Endothelial cell (in vitro differentiated cells): Measurements from ENCODE around the gene APOBEC3C. TPM values are rescaled to one million over a fixed set of nuclear protein-coding genes. Genes with fewer than 3 reads are reported as not detected.
"Not testable (repeated sequence)": the region's sequence is repeated elsewhere in the genome, so short reads cannot be mapped to it uniquely, and the experiment has no call there.

Experiments used
- DNase-seq: peaks from one replicate; pipeline ENCODE4 v3.0.0; 2021; ENCODE audit warnings: low spot score
- H3K27ac Mint-ChIP-seq: one replicate; pipeline ENCODE4 v1.8.0; 2021; ENCODE audit warnings: mixed read lengths, inconsistent platforms; ENCODE audit not compliant: unreplicated experiment
- H3K27me3 Mint-ChIP-seq: one replicate; pipeline ENCODE4 v1.8.0; 2021; ENCODE audit warnings: mild to moderate bottlenecking, moderate library complexity, mixed read lengths, inconsistent platforms; ENCODE audit not compliant: unreplicated experiment
- H3K36me3 Mint-ChIP-seq: one replicate; pipeline ENCODE4 v1.8.0; 2021; ENCODE audit warnings: mild to moderate bottlenecking, low read depth, mixed read lengths, inconsistent platforms; ENCODE audit not compliant: unreplicated experiment
- H3K4me1 Mint-ChIP-seq: one replicate; pipeline ENCODE4 v1.8.0; 2021; ENCODE audit warnings: mild to moderate bottlenecking, mixed read lengths, inconsistent platforms; ENCODE audit not compliant: unreplicated experiment
- H3K4me3 Mint-ChIP-seq: one replicate; pipeline ENCODE4 v1.8.0; 2021; ENCODE audit warnings: mild to moderate bottlenecking, mixed read lengths, inconsistent platforms; ENCODE audit not compliant: unreplicated experiment
- H3K9me3 Mint-ChIP-seq: one replicate; pipeline ENCODE4 v1.8.0; 2021; ENCODE audit warnings: mixed read lengths, inconsistent platforms; ENCODE audit not compliant: unreplicated experiment
- CTCF ChIP-seq: fragments of 200-600 bp; sonication (generic); IDR thresholded peaks from one replicate; pipeline ENCODE4 v1.5.0; 2021; ENCODE audit warnings: antibody characterized with exemption; ENCODE audit not compliant: unreplicated experiment
- total RNA-seq: library from RNA; stranded (reverse); fragmentation: NEBNext Ultra II Directional; extraction: Animal tissue kit (Norgen Biotek cat#: 25700); gene quantifications from one replicate; pipeline ENCODE4 v1.2.1, GENCODE V29; 2021; ENCODE audit not compliant: unreplicated experiment

The APOBEC3C gene
- total RNA-seq, 1 donor from 2014 or later, result 10.9 TPM

DNA sequence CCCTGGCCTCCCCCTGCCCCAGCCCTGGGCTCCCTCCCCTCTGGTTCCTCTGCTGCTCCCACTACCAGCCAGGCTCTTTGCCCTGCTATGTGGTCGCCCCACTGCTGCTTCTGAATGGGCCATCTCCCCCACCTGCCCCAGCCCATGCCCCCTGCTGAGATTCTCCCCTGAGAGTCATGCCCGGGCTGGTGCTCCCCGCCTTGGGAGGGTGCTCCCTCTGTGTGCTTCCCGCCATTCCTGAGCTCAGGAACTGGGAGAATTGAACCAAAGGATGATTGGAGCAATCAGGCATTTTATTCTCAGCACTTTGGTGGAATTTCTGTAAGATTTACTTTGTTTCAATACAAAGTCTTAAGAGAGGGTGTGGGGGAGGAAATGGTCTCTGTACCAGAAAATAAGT, 13.7 kb downstream of the APOBEC3C start:
- no peaks in the 10 kb centered on the region for H3K9me3 Mint-ChIP-seq
- TF ChIP-seq CTCF, result no peak
- no peak for DNase-seq
- H3K27me3 Mint-ChIP-seq, result peaks cover 2% of the 10 kb centered on the region
- peaks cover 1% of the 10 kb centered on the region for H3K4me1 Mint-ChIP-seq
- H3K36me3 Mint-ChIP-seq, result no peaks in the 10 kb centered on the region
- no peak overlapping the region for H3K4me3 Mint-ChIP-seq
- H3K27ac Mint-ChIP-seq, result no peak overlapping the region

- Mint-ChIP-seq H3K36me3 (no peaks in the 10 kb centered on the region), H3K4me3 (no peak overlapping the region), H3K27me3 (peaks cover 2% of the 10 kb centered on the region), H3K27ac (no peak overlapping the region), H3K4me1 (no peaks in the 10 kb centered on the region), H3K9me3 (no peaks in the 10 kb centered on the region)
- TF ChIP-seq CTCF, result no peak
- DNase-seq, result no peak
These were observed 14.2 kb downstream of the APOBEC3C start for GRCh38 chr22:39028281-39028680.

DNA sequence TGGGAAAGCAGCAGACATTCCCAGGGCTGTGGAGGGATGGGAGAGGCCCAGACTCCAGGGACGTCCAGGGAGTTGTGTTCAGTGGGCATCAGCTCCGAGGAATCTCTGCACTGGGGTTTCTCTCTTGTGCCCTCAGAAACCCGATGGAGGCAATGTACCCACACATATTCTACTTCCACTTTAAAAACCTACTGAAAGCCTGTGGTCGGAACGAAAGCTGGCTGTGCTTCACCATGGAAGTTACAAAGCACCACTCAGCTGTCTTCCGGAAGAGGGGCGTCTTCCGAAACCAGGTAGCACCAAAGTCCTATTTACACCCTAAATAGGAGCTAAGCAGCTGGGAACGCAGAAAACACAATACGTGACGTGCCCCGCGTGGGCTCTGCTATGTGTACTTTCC, 15.2 kb downstream of the APOBEC3C start:
- H3K9me3 Mint-ChIP-seq, result no peaks in the 10 kb centered on the region
- no peak for TF ChIP-seq CTCF
- no peaks in the 10 kb centered on the region for H3K36me3 Mint-ChIP-seq
- no peak overlapping the region for H3K27ac Mint-ChIP-seq
- peaks cover 2% of the 10 kb centered on the region for H3K27me3 Mint-ChIP-seq
- H3K4me1 Mint-ChIP-seq, result no peaks in the 10 kb centered on the region
- no peak for DNase-seq
- H3K4me3 Mint-ChIP-seq, result no peak overlapping the region

- Mint-ChIP-seq H3K36me3 (no peaks in the 10 kb centered on the region), H3K9me3 (no peaks in the 10 kb centered on the region), H3K4me1 (no peaks in the 10 kb centered on the region), H3K4me3 (no peak overlapping the region), H3K27ac (no peak overlapping the region), H3K27me3 (no peaks in the 10 kb centered on the region)
- TF ChIP-seq CTCF, result no peak
- no peak for DNase-seq
These were observed 16.6 kb downstream of the APOBEC3C start for GRCh38 chr22:39030705-39031104.

DNA sequence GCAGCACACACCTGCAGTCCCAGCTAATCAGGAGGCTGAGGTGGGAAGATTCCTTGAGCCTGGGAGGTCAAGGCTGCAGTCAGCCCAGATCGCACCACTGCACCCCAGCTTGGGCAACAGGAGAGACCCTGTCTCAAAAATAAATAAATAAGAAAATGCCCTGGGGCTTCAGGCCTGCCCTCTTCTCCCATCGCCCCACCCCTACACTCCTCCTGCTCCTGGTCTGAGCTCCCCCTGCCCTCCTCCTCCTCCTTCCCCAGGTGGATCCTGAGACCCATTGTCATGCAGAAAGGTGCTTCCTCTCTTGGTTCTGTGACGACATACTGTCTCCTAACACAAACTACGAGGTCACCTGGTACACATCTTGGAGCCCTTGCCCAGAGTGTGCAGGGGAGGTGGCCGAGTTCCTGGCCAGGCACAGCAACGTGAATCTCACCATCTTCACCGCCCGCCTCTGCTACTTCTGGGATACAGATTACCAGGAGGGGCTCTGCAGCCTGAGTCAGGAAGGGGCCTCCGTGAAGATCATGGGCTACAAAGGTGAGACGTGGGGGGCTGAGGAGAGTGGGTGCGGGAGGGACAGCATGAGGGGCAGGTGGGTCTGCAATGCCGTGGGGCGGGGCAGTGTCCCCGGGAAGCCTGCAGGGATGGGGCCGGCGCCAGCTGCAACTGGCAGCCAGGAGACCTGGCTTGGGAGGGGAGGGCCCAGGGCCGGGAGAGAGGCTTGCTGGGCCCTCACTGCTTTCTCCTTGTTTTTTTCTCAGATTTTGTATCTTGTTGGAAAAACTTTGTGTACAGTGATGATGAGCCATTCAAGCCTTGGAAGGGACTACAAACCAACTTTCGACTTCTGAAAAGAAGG, 17.6 kb downstream of the APOBEC3C start:
- H3K36me3 Mint-ChIP-seq, H3K27ac Mint-ChIP-seq, H3K4me1 Mint-ChIP-seq, H3K4me3 Mint-ChIP-seq, DNase-seq, H3K9me3 Mint-ChIP-seq, H3K27me3 Mint-ChIP-seq: not testable (repeated sequence)

DNA sequence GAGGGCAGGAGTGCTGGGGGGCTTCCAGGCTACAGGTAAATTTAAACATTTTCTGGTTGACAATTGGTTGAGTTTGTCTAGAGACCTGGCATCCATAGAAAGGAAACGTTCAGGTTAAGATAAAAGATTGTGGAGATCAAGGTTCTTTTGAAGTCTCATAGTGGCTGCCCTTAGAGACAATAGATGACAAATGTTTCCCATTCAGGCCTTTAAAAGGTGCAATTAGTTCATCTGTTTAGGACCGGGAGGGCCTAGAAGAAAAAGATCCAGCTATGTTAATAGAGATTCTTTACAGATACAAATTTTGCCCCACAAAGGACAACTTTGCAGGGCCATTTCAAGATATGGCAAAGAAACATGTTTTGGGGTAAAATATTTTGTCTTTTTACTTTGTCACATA, 23.0 kb downstream of the APOBEC3C start:
- H3K4me1 Mint-ChIP-seq, result peaks cover 32% of the 10 kb centered on the region
- not testable (repeated sequence) for H3K27me3 Mint-ChIP-seq, H3K36me3 Mint-ChIP-seq, DNase-seq, H3K27ac Mint-ChIP-seq, H3K4me3 Mint-ChIP-seq, H3K9me3 Mint-ChIP-seq
